ENCODE measurements around the gene PRDM16. TPM values are rescaled to one million over a fixed set of nuclear protein-coding genes. Genes with fewer than 3 reads are reported as not detected.

Gene PRDM16
- total RNA-seq, 1 experiment from 2014 or later, result 0.09 TPM

DNA sequence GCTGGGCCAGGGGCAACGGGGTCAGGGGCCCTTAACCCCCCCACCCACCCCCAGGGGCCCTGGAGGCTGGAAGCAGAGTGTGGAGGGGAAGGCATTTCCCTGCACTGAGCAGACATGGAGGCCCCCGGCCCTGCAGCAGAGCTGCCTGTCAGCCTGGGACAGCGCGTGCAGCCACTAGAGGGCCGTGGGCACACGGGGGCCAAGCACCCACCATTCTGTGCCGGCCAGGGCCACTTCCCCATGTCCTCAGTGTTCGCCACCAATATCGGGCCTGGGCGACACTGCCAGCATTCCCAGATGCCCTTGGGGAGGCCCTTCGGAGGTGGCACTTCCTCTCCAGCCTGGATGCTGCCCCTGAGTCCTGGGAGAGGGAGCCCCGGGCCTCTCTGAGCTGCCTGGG lies 362.3 kb downstream of the PRDM16 start:
- intact Hi-C loops (cut with micrococcal nuclease; ENCODE audit: unreplicated experiment), result no loop called here
- CTCF ChIA-PET, result interaction anchor here (0.6 kb wide), 1 partner anchor 632 kb away, joined by 4 read pairs; no protein-coding TSS in a partner anchor
- H3K4me3 Mint-ChIP-seq (ENCODE audit: low read depth, unreplicated experiment), result no peak overlapping the region
- peaks cover 6% of the 10 kb centered on the region for H3K36me3 Mint-ChIP-seq (ENCODE audit: insufficient read depth, unreplicated experiment)
- no peaks in the 10 kb centered on the region for H3K9me3 Mint-ChIP-seq (ENCODE audit: low read depth, unreplicated experiment)
- DNase-seq, result peak; percentile 12
- BruUV-seq (replicated peaks), result no TSS peak
- no peaks in the 10 kb centered on the region for H3K4me1 Mint-ChIP-seq (ENCODE audit: low read depth, unreplicated experiment)
- no peak overlapping the region for H3K27ac Mint-ChIP-seq (ENCODE audit: unreplicated experiment)
- TF ChIP-seq, protein P1, sequence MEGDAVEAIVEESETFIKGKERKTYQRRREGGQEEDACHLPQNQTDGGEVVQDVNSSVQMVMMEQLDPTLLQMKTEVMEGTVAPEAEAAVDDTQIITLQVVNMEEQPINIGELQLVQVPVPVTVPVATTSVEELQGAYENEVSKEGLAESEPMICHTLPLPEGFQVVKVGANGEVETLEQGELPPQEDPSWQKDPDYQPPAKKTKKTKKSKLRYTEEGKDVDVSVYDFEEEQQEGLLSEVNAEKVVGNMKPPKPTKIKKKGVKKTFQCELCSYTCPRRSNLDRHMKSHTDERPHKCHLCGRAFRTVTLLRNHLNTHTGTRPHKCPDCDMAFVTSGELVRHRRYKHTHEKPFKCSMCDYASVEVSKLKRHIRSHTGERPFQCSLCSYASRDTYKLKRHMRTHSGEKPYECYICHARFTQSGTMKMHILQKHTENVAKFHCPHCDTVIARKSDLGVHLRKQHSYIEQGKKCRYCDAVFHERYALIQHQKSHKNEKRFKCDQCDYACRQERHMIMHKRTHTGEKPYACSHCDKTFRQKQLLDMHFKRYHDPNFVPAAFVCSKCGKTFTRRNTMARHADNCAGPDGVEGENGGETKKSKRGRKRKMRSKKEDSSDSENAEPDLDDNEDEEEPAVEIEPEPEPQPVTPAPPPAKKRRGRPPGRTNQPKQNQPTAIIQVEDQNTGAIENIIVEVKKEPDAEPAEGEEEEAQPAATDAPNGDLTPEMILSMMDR (IDR thresholded peaks at IDR 0.05; ENCODE audit: unreplicated experiment), result no peak
- H3K27me3 Mint-ChIP-seq (ENCODE audit: unreplicated experiment), result peaks cover 73% of the 10 kb centered on the region

GRCh38 chr1:3431686-3432085 lies 362.7 kb downstream of the PRDM16 start:
- Mint-ChIP-seq H3K36me3 (ENCODE audit: insufficient read depth, unreplicated experiment) (peaks cover 6% of the 10 kb centered on the region), H3K27ac (ENCODE audit: unreplicated experiment) (no peak overlapping the region), H3K4me3 (ENCODE audit: low read depth, unreplicated experiment) (no peak overlapping the region), H3K9me3 (ENCODE audit: low read depth, unreplicated experiment) (no peaks in the 10 kb centered on the region), H3K4me1 (ENCODE audit: low read depth, unreplicated experiment) (no peaks in the 10 kb centered on the region), H3K27me3 (ENCODE audit: unreplicated experiment) (peaks cover 77% of the 10 kb centered on the region)
- BruUV-seq (replicated peaks), result no TSS peak
- CTCF ChIA-PET, result interaction anchor here (0.6 kb wide), 1 partner anchor 632 kb away, joined by 4 read pairs; no protein-coding TSS in a partner anchor
- TF ChIP-seq, protein P1 (IDR thresholded peaks at IDR 0.05; ENCODE audit: unreplicated experiment), result no peak
- DNase-seq, result no peak
- intact Hi-C loops (cut with micrococcal nuclease; ENCODE audit: unreplicated experiment), result no loop called here

DNA sequence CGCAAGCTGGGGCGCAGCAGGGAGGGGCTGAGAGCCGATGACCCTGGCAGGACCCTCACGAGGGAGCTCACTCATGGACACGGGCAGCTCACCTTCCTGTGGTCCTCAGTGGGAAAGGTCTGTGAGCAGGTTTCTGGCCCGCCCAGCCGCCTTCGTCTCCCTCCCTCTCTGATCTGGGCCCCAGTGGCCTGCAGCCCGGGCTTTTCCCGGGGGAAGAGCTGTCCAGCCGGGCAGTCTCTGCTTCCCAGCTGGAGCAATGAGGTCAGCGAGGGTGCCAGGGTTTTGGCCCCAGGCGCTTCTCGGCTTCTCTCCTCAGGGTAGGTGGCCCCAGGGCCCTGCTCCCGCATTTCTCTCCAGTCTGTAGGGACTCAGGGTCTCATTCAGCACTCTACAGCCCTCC lies 363.3 kb downstream of the PRDM16 start:
- H3K36me3 Mint-ChIP-seq (ENCODE audit: insufficient read depth, unreplicated experiment), result peaks cover 6% of the 10 kb centered on the region
- H3K4me3 Mint-ChIP-seq (ENCODE audit: low read depth, unreplicated experiment), result no peak overlapping the region
- no peak for DNase-seq
- H3K27ac Mint-ChIP-seq (ENCODE audit: unreplicated experiment), result no peak overlapping the region
- H3K27me3 Mint-ChIP-seq (ENCODE audit: unreplicated experiment), result peaks cover 82% of the 10 kb centered on the region
- H3K4me1 Mint-ChIP-seq (ENCODE audit: low read depth, unreplicated experiment), result no peaks in the 10 kb centered on the region
- intact Hi-C loops (cut with micrococcal nuclease; ENCODE audit: unreplicated experiment), result no loop called here
- BruUV-seq (replicated peaks), result no TSS peak
- H3K9me3 Mint-ChIP-seq (ENCODE audit: low read depth, unreplicated experiment), result no peaks in the 10 kb centered on the region
- CTCF ChIA-PET, result no interaction called here
- TF ChIP-seq, protein P1 (IDR thresholded peaks at IDR 0.05; ENCODE audit: unreplicated experiment), result no peak

GRCh38 chr1:3433076-3433475 lies 364.1 kb downstream of the PRDM16 start:
- TF ChIP-seq, protein P1 (IDR thresholded peaks at IDR 0.05; ENCODE audit: unreplicated experiment), result no peak
- Mint-ChIP-seq H3K9me3 (ENCODE audit: low read depth, unreplicated experiment) (no peaks in the 10 kb centered on the region), H3K27me3 (ENCODE audit: unreplicated experiment) (peaks cover 90% of the 10 kb centered on the region), H3K36me3 (ENCODE audit: insufficient read depth, unreplicated experiment) (peaks cover 6% of the 10 kb centered on the region), H3K4me3 (ENCODE audit: low read depth, unreplicated experiment) (no peak overlapping the region), H3K4me1 (ENCODE audit: low read depth, unreplicated experiment) (no peaks in the 10 kb centered on the region), H3K27ac (ENCODE audit: unreplicated experiment) (no peak overlapping the region)
- CTCF ChIA-PET, result no interaction called here
- no peak for DNase-seq
- BruUV-seq (replicated peaks), result no TSS peak
- intact Hi-C loops (cut with micrococcal nuclease; ENCODE audit: unreplicated experiment), result no loop called here
